Tongue (tissue), 1 donor: Measurements from ENCODE around the gene DSG3. TPM values are rescaled to one million over a fixed set of nuclear protein-coding genes. Genes with fewer than 3 reads are reported as not detected.

ENCODE experiments used
- total RNA-seq: library from RNA; depleted of rRNA; stranded (reverse); fragments of >200 nt; gene quantifications from one replicate; pipeline ENCODE4 v1.2.3, GENCODE V29; 2014

The DSG3 gene
- total RNA-seq, 1 donor from 2014 or later = 32.3 TPM

Other genes with a start within 250 kb of the DSG3 start
- gene DSG1, start 129.6 kb upstream of the DSG3 start, total RNA-seq = 17.2 TPM
- gene DSG4, start 71.0 kb upstream of the DSG3 start, total RNA-seq = not detected
- 15.2 TPM for gene DSG2, start 50.4 kb downstream of the DSG3 start, total RNA-seq
- not detected for gene TTR, start 144.1 kb downstream of the DSG3 start, total RNA-seq
- gene B4GALT6, start 236.8 kb downstream of the DSG3 start, total RNA-seq = 7.2 TPM